ENCODE data around the gene STRADA.

STRADA gene

DNA sequence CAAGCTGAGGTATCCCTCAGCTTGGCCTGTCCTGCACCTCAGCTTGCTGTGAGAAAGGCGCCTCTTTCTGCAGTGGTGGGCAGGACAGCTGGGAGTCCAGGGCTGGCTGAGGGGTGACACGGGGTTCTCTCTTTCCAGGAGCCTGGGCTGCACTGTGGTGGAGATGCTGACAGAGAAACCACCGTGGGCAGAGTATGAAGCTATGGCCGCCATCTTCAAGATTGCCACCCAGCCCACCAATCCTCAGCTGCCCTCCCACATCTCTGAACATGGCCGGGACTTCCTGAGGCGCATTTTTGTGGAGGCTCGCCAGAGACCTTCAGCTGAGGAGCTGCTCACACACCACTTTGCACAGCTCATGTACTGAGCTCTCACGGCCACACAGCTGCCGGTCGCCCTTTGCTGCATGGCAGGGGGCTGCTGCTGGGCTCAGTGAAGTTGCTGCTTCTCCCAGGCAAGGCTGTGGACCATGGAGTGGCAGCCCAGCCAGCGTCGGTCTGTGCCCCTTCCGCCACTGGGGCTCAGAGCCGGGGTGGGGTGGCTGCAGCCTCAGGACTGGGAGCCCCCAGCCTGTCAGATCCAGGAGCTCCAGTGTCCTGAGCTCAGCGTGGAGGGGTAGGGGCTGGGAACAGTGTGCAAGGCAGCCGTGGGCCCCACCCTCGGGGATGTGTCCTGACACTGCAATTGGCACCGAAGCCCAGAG, 48.0 kb downstream of the STRADA start:
- Mint-ChIP-seq H3K27ac (peak overlapping the region; percentile 84), H3K36me3 (ENCODE audit: low read depth) (peaks cover 26% of the 10 kb centered on the region), H3K4me3 (no peak overlapping the region), H3K9me3 (no peaks in the 10 kb centered on the region), H3K27me3 (ENCODE audit: low read depth, poor library complexity) (peaks cover 6% of the 10 kb centered on the region), H3K4me1 (peaks cover 45% of the 10 kb centered on the region)
- TF ChIP-seq, protein P1, sequence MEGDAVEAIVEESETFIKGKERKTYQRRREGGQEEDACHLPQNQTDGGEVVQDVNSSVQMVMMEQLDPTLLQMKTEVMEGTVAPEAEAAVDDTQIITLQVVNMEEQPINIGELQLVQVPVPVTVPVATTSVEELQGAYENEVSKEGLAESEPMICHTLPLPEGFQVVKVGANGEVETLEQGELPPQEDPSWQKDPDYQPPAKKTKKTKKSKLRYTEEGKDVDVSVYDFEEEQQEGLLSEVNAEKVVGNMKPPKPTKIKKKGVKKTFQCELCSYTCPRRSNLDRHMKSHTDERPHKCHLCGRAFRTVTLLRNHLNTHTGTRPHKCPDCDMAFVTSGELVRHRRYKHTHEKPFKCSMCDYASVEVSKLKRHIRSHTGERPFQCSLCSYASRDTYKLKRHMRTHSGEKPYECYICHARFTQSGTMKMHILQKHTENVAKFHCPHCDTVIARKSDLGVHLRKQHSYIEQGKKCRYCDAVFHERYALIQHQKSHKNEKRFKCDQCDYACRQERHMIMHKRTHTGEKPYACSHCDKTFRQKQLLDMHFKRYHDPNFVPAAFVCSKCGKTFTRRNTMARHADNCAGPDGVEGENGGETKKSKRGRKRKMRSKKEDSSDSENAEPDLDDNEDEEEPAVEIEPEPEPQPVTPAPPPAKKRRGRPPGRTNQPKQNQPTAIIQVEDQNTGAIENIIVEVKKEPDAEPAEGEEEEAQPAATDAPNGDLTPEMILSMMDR (IDR thresholded peaks at IDR 0.05) = no peak
- DNase-seq = no peak

DNA sequence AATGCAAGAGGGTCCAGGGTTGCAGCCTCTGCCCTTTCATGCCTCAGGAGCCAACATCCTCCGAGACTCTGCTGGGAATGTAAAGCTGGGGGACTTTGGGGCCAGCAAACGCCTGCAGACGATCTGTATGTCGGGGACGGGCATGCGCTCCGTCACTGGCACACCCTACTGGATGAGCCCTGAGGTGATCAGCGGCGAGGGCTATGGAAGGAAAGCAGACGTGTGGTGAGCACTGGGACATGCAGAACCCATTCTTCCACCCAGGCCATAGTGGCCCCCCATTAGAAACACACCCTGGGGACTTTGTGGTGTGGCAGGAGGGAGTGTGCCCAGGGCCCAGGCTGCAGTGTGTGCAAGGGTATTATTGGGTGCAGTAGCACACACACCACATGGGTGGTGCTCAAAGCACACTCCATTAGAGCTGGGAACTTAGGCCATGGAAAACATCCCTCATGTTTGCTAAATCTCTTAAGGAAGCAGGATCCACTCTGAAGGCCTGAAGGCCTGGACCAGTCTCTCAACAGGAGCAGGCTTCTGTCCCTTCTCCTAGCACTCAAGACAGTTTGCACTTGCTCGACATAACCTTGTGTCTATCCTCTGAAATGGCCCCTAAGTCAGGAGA, 49.3 kb downstream of the STRADA start:
- TF ChIP-seq, protein P1 (IDR thresholded peaks at IDR 0.05) = no peak
- no peak for DNase-seq
- no peaks in the 10 kb centered on the region for H3K9me3 Mint-ChIP-seq
- H3K4me3 Mint-ChIP-seq = no peak overlapping the region
- H3K36me3 Mint-ChIP-seq (ENCODE audit: low read depth) = peaks cover 26% of the 10 kb centered on the region
- H3K27me3 Mint-ChIP-seq (ENCODE audit: low read depth, poor library complexity) = peaks cover 6% of the 10 kb centered on the region
- peaks cover 44% of the 10 kb centered on the region for H3K4me1 Mint-ChIP-seq
- no peak overlapping the region for H3K27ac Mint-ChIP-seq

DNA sequence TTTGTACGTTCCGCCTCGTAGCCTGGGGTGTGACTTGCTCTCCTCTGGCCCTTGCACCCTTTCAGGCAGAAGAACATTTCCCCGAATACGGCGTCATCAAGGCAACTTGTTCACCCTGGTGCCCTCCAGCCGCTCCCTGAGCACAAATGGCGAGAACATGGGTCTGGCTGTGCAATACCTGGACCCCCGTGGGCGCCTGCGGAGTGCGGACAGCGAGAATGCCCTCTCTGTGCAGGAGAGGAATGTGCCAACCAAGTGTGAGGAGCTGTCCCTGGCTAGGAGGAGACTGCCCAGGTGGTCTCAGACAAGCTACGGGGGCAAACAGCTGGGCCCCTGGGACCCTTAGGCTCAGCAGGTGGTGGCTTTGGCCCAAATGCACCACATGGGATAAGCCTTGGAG, 52.1 kb downstream of the STRADA start:
- Mint-ChIP-seq H3K9me3 (no peaks in the 10 kb centered on the region), H3K4me1 (peaks cover 21% of the 10 kb centered on the region), H3K36me3 (ENCODE audit: low read depth) (peaks cover 26% of the 10 kb centered on the region), H3K27ac (peak overlapping the region; percentile 89), H3K4me3 (no peak overlapping the region), H3K27me3 (ENCODE audit: low read depth, poor library complexity) (peaks cover 3% of the 10 kb centered on the region)
- TF ChIP-seq, protein P1 (IDR thresholded peaks at IDR 0.05) = no peak
- DNase-seq = no peak

DNA sequence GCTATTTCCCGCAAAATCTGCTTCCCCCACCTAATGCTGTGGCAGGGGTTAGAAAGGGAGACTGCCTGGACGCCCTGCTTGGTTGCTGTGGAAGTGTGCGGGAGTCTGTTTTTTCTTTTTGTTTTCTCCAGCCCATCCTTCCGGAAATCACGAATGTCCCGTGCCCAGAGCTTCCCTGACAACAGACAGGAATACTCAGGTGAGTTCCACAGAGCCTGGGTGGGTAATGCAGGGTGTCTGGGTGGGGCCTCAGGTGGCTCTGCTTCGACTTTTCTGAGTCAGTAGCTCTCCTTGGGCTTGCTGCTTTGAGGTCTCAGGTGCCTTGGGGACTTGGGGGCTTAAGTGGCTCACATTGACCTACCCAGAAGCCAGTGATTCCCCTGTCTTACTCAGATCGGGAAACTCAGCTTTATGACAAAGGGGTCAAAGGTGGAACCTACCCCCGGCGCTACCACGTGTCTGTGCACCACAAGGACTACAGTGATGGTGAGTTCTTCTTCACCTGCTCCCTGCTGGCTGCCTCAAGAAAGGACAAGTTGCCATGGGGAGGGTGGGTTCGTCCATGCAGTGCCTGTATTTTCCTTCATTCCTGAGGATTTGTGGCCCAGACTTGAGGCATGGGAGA, 53.1 kb downstream of the STRADA start:
- no peak overlapping the region for H3K27ac Mint-ChIP-seq
- H3K36me3 Mint-ChIP-seq (ENCODE audit: low read depth) = peaks cover 26% of the 10 kb centered on the region
- H3K9me3 Mint-ChIP-seq = no peaks in the 10 kb centered on the region
- peaks cover 3% of the 10 kb centered on the region for H3K27me3 Mint-ChIP-seq (ENCODE audit: low read depth, poor library complexity)
- TF ChIP-seq, protein P1 (IDR thresholded peaks at IDR 0.05) = no peak
- peaks cover 14% of the 10 kb centered on the region for H3K4me1 Mint-ChIP-seq
- no peak overlapping the region for H3K4me3 Mint-ChIP-seq
- DNase-seq = no peak

DNA sequence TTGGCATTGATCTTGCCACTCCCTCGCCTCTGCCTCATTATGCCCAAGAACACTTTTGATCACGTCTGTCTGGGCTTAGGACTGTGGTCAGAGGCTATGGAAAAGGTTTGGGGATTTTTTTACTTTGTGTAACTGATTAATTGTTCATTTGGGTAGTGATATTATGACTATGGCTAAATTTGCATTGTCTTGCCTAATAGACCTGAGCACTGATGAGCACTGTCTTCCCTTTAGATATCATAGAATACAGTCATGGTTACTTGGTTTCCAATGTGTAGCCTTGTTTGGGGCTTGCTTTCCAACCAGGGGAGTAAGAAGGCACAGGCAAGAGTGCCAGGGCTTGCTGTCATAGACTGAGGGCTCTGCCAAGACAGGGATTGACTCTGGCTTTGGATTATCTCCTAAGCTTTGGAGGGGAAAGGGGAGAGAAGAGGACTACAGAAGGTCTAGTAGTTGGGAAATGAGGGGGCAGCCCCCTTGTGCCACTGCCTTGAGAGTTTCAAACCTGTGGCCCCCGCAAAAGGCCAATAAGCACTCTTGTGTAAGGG, 55.4 kb downstream of the STRADA start:
- no peaks in the 10 kb centered on the region for H3K9me3 Mint-ChIP-seq
- H3K4me1 Mint-ChIP-seq = peaks cover 6% of the 10 kb centered on the region
- H3K36me3 Mint-ChIP-seq (ENCODE audit: low read depth) = peaks cover 33% of the 10 kb centered on the region
- no peak for DNase-seq
- H3K27ac Mint-ChIP-seq = no peak overlapping the region
- TF ChIP-seq, protein P1 (IDR thresholded peaks at IDR 0.05) = no peak
- H3K4me3 Mint-ChIP-seq = no peak overlapping the region
- H3K27me3 Mint-ChIP-seq (ENCODE audit: low read depth, poor library complexity) = peaks cover 3% of the 10 kb centered on the region

Measured in nephron progenitor cell (in vitro differentiated cells).